A673 (cell line): Measurements from ENCODE around the gene IFT27. TPM values are rescaled to one million over a fixed set of nuclear protein-coding genes. Genes with fewer than 3 reads are reported as not detected.

Experiments used
- BruUV-seq: library from RNA; stranded (reverse); fragments of 400-500 nt; replicated peaks from 2 replicates; lab custom pipeline; 2021; lab: Mats Ljungman, UMichigan
- CTCF ChIA-PET: fragments of 300-600 bp; sonication (Branson Sonifier 250); formaldehyde crosslinking; loops from one replicate; lab custom pipeline; 2022; ENCODE audit warnings: antibody characterized with exemption; lab: Charles Lee
- POLR2A ChIA-PET: fragments of 300-600 bp; sonication (Branson Sonifier 250); formaldehyde crosslinking; loops from one replicate; lab custom pipeline; 2022; ENCODE audit warnings: antibody characterized with exemption; ENCODE audit not compliant: low non-redundant PET; lab: Charles Lee
- DNase-seq: peaks from one replicate; pipeline ENCODE4 v3.0.0-alpha.2; 2015; ENCODE audit warnings: low spot score
- H3K27ac ChIP-seq: fragments of 200-600 bp; sonication (generic); 2 replicates; pipeline ENCODE4 v1.5.1; 2016; ENCODE audit warnings: mixed run types, low read depth, mild to moderate bottlenecking, mixed read lengths, antibody characterized with exemption, low read length; ENCODE audit not compliant: poor library complexity, severe bottlenecking
- H3K27me3 ChIP-seq: fragments of 200-600 bp; sonication (generic); replicated peaks from 2 replicates; pipeline ENCODE4 v1.6.1; 2017; ENCODE audit warnings: mixed run types, low read depth, mild to moderate bottlenecking, mixed read lengths, antibody characterized with exemption, low read length; ENCODE audit not compliant: insufficient read depth, poor library complexity
- H3K36me3 ChIP-seq: fragments of 200-600 bp; sonication (generic); 2 replicates; pipeline ENCODE4 v1.6.1; 2016; ENCODE audit warnings: mixed run types, mild to moderate bottlenecking, mixed read lengths, antibody characterized with exemption, low read length; ENCODE audit not compliant: insufficient read depth, poor library complexity, severe bottlenecking
- H3K4me1 ChIP-seq: fragments of 200-600 bp; sonication (generic); 2 replicates; pipeline ENCODE4 v1.6.1; 2017; ENCODE audit warnings: mixed run types, mild to moderate bottlenecking, mixed read lengths, antibody characterized with exemption, low read length; ENCODE audit not compliant: insufficient read depth, poor library complexity, severe bottlenecking
- H3K4me3 ChIP-seq: fragments of 200-600 bp; sonication (generic); 2 replicates; pipeline ENCODE4 v1.5.1; 2016; ENCODE audit warnings: low read depth, mixed run types, mild to moderate bottlenecking, mixed read lengths, low read length; ENCODE audit not compliant: poor library complexity, severe bottlenecking
- H3K9me3 ChIP-seq: fragments of 200-600 bp; sonication (generic); 2 replicates; pipeline ENCODE4 v1.6.1; 2016; ENCODE audit warnings: mixed run types, low read depth, mild to moderate bottlenecking, mixed read lengths, antibody characterized with exemption, low read length; ENCODE audit not compliant: poor library complexity, severe bottlenecking
- EZH2 ChIP-seq: fragments of 200-600 bp; sonication (generic); IDR thresholded peaks from 2 replicates; pipeline ENCODE4 v1.6.1; 2017; ENCODE audit warnings: borderline replicate concordance, low read depth, mild to moderate bottlenecking, mixed read lengths, antibody characterized with exemption, low read length; ENCODE audit not compliant: poor library complexity, severe bottlenecking
- intact Hi-C: fragments of 100-400 bp; cut with micrococcal nuclease; formaldehyde crosslinking; loops from one replicate; pipeline ENCODE4 v1.10.0; 2022; ENCODE audit not compliant: unreplicated experiment
- total RNA-seq: library from RNA; stranded (reverse); gene quantifications from 2 replicates; pipeline ENCODE4 v1.2.3, GENCODE V29; 2021
- TF ChIP-seq, protein P1 (sequence below): fragments of 300-800, 200-600 bp; sonication (generic); conservative IDR thresholded peaks from 2 replicates; pipeline ENCODE4 v1.5.1; 2017; ENCODE audit warnings: low read depth, mild to moderate bottlenecking, antibody characterized with exemption, low read length, moderate library complexity, mixed read lengths

IFT27 gene
- total RNA-seq, 1 experiment from 2014 or later: 24.9 TPM

DNA sequence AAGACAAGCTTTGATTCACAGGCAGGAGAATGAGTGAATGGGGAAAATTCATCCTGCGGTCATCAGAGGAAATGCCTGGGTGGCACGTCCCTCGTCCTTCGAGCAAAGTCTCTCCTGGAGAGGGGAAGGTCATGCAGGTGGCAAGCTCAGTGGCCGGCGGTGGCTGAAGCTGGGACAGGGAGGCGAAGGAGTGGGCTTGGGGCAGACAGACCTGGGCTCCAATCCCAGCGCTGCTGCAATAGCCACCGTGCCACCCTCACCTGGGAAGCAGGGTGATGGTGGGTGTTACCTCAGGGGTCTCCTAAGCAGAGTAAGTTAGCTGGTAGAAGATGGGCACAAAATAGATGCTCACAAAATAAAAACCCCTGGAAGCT is 49.9 kb downstream of the IFT27 start:
- Histone ChIP-seq H3K27me3 (peaks cover 18% of the 10 kb centered on the region), H3K36me3 (no peaks in the 10 kb centered on the region), H3K9me3 (no peaks in the 10 kb centered on the region), H3K4me3 (no peak overlapping the region), H3K27ac (no peak overlapping the region), H3K4me1 (no peaks in the 10 kb centered on the region)
- BruUV-seq: no TSS peak
- DNase-seq: no peak
- TF ChIP-seq, protein P1, sequence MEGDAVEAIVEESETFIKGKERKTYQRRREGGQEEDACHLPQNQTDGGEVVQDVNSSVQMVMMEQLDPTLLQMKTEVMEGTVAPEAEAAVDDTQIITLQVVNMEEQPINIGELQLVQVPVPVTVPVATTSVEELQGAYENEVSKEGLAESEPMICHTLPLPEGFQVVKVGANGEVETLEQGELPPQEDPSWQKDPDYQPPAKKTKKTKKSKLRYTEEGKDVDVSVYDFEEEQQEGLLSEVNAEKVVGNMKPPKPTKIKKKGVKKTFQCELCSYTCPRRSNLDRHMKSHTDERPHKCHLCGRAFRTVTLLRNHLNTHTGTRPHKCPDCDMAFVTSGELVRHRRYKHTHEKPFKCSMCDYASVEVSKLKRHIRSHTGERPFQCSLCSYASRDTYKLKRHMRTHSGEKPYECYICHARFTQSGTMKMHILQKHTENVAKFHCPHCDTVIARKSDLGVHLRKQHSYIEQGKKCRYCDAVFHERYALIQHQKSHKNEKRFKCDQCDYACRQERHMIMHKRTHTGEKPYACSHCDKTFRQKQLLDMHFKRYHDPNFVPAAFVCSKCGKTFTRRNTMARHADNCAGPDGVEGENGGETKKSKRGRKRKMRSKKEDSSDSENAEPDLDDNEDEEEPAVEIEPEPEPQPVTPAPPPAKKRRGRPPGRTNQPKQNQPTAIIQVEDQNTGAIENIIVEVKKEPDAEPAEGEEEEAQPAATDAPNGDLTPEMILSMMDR: no peak
- no peak for TF ChIP-seq EZH2
- ChIA-PET CTCF (no interaction called here), POLR2A (no interaction called here)
- intact Hi-C loops: no loop called here

DNA sequence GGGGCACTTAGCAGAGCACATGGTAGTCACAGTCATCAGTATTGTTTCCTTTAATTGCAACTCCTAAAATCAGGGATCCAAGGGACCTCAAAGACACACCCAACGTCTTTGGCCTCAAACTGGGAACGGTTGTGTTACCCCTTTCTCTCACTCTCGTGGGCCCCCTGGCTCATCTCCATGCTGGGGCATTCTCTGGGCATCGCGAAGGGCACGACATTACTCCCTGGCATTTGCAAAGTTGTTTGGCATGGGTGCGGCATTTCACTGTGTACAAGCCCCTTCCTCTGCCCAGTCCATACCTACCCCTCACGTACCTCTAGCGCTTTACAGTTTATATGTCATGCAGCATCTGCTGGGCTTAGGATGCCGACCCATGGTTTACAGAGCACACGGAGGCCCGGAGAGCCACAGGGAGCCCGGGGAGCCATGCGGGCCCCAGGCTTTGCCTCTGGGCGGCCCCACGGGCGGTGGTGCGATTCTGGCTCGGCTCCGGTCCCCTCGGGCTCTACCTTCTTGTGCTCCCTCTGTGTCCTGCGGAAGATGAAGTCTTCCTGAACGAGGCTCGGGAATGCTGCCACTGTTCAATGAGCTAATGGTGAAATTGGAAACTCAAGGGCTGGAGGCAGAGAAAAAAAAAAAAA is 50.4 kb downstream of the IFT27 start:
- Histone ChIP-seq H3K9me3 (no peaks in the 10 kb centered on the region), H3K4me3 (no peak overlapping the region), H3K36me3 (no peaks in the 10 kb centered on the region), H3K4me1 (no peaks in the 10 kb centered on the region), H3K27ac (no peak overlapping the region), H3K27me3 (peaks cover 23% of the 10 kb centered on the region)
- no peak for DNase-seq
- TF ChIP-seq EZH2: no peak
- TF ChIP-seq, protein P1: no peak
- BruUV-seq: no TSS peak
- POLR2A ChIA-PET: no interaction called here
- CTCF ChIA-PET: no interaction called here
- intact Hi-C loops: no loop called here

DNA sequence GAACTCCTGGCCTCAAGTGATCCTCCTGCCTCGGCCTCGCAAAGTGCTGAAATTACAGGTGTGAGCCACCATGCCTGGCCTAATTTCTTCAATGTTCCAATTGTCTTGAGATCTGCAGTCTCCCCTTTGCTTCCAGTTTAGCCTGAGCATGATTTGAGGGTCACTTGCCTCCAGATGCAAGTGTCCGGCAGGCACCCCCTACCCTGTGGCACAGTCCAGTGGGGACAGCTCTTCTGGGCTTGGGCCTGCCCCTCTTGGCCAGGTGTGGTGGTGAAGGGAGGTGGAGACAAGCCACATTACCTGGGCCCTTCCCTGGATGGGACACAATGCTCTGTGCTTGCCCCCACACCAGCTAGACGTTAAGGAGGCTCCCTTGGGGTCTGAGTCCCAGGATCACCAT is 51.1 kb downstream of the IFT27 start:
- Histone ChIP-seq H3K9me3 (no peaks in the 10 kb centered on the region), H3K27ac (no peak overlapping the region), H3K36me3 (no peaks in the 10 kb centered on the region), H3K4me1 (no peaks in the 10 kb centered on the region), H3K4me3 (no peak overlapping the region), H3K27me3 (peaks cover 30% of the 10 kb centered on the region)
- TF ChIP-seq, protein P1: no peak
- no peak for TF ChIP-seq EZH2
- intact Hi-C loops: no loop called here
- no TSS peak for BruUV-seq
- DNase-seq: no peak
- POLR2A ChIA-PET: no interaction called here
- CTCF ChIA-PET: no interaction called here
